DMS 273 treated with DMSO at 0.1 percent for 48 hours (cell line): ENCODE results near the gene THAP7.
"Not testable (repeated sequence)": the region's sequence is repeated elsewhere in the genome, so short reads cannot be mapped to it uniquely, and the experiment has no call there.

Experiments used
- DNase-seq: peaks from one replicate; lab custom pipeline; 2025; lab: John Stamatoyannopoulos, UW

Gene THAP7

GRCh38 chr22:21001601-21002325 is at the start of gene THAP7:
THAP7 (minus strand) TSS chr22:21002118; CDS start chr22:21001911, 207 bp downstream.
- DNase-seq, result peak; percentile 69

GRCh38 chr22:21051145-21051830 is 49.4 kb upstream of the THAP7 start:
- peak; percentile 62 for DNase-seq

GRCh38 chr22:21048965-21049364 is 47.0 kb upstream of the THAP7 start:
- DNase-seq, result not testable (repeated sequence)

GRCh38 chr22:21048448-21048847 is 46.5 kb upstream of the THAP7 start:
- DNase-seq, result not testable (repeated sequence)

GRCh38 chr22:21047730-21048129 is 45.8 kb upstream of the THAP7 start:
- DNase-seq, result no peak

- no peak for DNase-seq
Measured at GRCh38 chr22:21047035-21047661, 45.2 kb upstream of the THAP7 start.

- peak; percentile 73 for DNase-seq
Measured at GRCh38 chr22:21045585-21046294, 43.8 kb upstream of the THAP7 start, which contains the start of gene LRRC74B. LRRC74B (plus strand) TSS chr22:21045946; CDS start chr22:21045987, 41 bp downstream.

- peak; percentile 16 for DNase-seq
Measured at GRCh38 chr22:21044931-21045584, 43.1 kb upstream of the THAP7 start.

- DNase-seq, result no peak
Measured at GRCh38 chr22:21043860-21044535, 42.1 kb upstream of the THAP7 start.

GRCh38 chr22:21042978-21043859 is 41.3 kb upstream of the THAP7 start:
- no peak for DNase-seq

GRCh38 chr22:21041937-21042336 is 40.0 kb upstream of the THAP7 start:
- no peak for DNase-seq

GRCh38 chr22:21039158-21039557 is 37.2 kb upstream of the THAP7 start:
- not testable (repeated sequence) for DNase-seq

- no peak for DNase-seq
Measured at GRCh38 chr22:21038405-21038804, 36.5 kb upstream of the THAP7 start.

- DNase-seq, result no peak
Measured at GRCh38 chr22:21034989-21035388, 33.1 kb upstream of the THAP7 start.

- DNase-seq, result no peak
Measured at GRCh38 chr22:21033895-21034294, 32.0 kb upstream of the THAP7 start.

GRCh38 chr22:21032868-21033688 is 31.2 kb upstream of the THAP7 start:
- no peak for DNase-seq

GRCh38 chr22:21032037-21032867 is 30.3 kb upstream of the THAP7 start, which contains the start of gene SLC7A4:
SLC7A4 (minus strand) TSS chr22:21032561; CDS start chr22:21031812, 749 bp downstream.
- DNase-seq, result no peak

GRCh38 chr22:21031545-21032036 is 29.7 kb upstream of the THAP7 start:
- DNase-seq, result no peak
